Measurements from ENCODE around the gene PHF11.

PHF11 gene
- 41.5 to 101 (median 89.5) reads per million in 3 experiments for total RNA-seq

GRCh38 chr13:49495783-49496762 lies at the start of gene PHF11:
Gene PHF11, plus strand, starts transcription at chr13:49495953. Its CDS starts 49 bp downstream, at chr13:49496002.
- peak; percentile 86 for DNase-seq

- no peak for DNase-seq
Observed at GRCh38 chr13:49446473-49446872, 49.3 kb upstream of the PHF11 start.

GRCh38 chr13:49448753-49449152 lies 47.0 kb upstream of the PHF11 start:
- DNase-seq, result no peak

DNA sequence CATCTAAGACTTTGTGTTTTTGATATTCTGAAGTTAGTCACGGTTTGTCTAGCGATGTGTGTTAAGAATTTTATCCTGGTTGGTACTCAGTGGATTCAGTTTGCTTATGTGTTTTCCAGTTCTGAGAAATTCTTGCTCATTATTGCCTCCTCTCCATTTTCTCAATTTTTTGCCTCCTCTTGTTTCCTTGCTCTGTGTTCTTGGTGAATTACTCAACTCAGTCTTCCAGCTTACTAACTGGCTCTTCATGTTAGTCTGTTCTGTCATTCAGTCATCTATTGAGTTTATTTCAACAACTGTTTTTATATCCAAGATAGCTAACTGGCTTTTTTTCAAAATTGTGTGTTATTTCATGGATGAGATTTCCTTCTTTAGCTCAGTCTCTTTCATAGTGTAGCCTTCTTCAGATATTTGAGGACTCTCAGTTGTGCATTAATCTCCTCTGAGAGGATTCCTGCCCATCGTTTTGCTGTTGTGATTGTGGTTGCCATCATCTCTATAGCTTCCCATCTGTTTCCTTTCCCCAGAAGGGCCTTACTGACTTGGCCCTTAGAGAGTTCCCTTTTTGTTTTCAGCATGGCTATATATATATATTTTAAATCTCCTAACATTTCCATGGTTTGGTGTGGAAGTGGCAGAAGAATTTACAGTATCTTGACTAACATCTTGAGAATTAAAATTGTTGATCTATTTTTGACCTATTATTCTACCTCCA lies 45.5 kb upstream of the PHF11 start:
- no peak for DNase-seq

GRCh38 chr13:49452725-49453457 lies 42.9 kb upstream of the PHF11 start:
- no peak for DNase-seq

GRCh38 chr13:49453465-49453864 lies 42.3 kb upstream of the PHF11 start:
- DNase-seq, result no peak

GRCh38 chr13:49454388-49455006 lies 41.3 kb upstream of the PHF11 start:
- DNase-seq, result peak; percentile 34

DNA sequence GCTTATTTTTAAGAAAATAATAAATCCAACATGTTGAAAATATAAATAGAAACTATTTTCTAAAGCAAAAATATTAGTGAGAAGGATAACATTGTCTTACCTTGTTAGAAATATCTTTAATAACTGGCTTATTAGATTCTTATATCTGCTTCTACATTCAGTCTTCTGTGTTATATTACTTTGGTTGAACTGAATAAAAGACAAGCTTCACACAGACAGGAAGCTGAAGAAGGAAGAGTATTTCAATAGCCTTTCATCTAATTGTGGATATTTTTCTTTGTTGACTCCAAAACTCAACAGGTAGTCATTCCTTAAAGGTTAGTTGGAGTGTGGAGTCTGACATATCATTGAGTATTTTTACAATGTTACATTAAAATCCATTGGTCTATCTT lies 40.8 kb upstream of the PHF11 start:
- no peak for DNase-seq

DNA sequence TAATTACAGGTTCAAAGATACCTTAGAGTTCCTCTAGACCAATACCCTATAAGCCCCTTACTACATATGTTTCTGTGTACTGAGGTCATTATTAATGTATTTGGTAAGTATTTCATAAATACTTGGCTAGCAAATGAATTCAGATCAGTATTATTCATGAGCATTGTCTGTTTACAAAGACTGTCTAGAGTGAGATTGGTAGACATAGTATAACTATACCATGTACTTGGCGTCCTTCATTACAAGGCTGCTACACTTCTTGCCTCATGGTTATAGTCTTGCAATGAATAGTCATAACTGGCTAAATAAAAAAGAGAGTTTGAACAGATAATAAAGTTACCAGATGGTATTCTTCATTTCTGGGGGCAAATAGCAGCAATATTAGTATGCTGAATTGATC lies 39.6 kb upstream of the PHF11 start:
- no peak for DNase-seq

- no peak for DNase-seq
Observed at GRCh38 chr13:49457221-49457620, 38.5 kb upstream of the PHF11 start.

- no peak for DNase-seq
Observed at GRCh38 chr13:49459580-49459979, 36.2 kb upstream of the PHF11 start.

DNA sequence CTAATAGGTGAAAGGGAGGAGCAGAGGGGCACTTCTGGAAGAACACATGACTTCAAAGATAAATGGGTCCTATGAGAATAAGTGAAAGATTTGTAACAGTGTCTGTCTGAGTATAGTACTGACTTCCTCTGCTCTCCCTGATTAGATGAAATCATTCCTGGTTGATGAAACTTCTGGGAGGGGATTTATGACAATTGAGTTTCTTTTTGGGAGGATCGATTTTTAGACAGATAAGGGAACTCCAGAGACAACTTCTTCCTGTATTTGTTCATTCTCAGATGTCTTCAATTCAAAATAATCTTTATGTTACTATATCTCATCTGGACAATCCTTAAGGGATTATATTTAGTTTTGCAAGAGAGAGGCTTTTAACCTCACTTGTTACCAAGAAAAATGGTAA lies 31.7 kb upstream of the PHF11 start:
- DNase-seq, result no peak

DNA sequence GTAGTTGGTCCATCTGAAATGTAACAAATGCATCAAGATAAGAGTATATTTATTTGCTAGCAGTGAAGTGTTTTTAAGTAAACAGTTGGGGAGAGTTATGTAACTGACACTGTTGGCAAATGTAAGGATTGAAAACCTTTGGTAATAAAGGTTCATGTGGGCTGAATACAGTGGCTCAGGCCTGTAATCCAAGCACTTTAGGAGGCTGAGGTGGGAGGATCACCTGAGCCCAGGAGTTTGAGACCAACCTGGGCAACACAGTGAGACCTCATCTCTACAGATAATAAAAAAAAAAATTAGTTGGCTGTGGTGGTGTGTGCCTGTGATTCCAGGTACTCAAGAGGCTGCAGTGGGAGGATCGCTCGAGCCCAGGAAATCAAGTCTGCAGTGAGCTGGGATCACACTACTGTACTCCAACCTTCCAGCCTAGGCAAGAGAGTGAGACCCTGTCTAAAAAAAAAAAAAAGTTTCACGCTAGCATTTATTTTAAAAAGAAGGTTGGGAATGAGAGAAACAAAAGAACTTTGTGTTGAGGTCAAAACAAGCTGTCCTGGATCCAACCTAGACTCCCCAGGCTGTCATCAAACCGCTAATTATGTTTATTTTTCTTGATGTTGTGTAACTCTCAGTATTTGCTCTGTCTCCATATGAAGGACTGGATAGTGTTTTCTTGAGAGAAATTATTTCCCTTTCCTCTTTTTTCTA lies 31.0 kb upstream of the PHF11 start:
- no peak for DNase-seq

DNA sequence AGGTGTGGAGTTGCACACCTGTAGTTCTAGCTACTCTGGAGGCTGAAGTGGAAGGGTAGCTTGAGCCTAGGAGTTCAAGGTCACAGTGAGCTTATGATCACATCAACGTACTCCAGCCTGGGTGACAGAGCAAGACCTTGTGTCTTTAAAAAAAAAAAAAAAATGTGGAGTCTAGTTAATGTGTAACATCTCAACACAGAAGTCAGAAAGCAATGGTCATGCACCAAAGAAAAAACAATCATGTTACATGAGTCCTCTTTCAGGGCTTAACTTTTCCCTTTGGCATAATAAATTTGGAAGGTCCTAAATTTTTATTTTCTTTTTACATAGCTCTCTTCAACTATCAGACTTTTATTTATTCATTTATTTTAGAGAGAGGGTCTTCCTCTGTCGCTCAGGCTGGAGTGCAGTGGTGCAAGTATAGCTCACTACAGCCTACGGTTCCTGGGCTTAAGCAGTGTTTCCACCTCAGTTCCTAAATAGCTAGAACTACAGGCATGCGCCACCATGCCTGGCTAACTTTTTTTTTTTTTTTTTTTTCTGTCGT lies 29.4 kb upstream of the PHF11 start:
- no peak for DNase-seq

DNA sequence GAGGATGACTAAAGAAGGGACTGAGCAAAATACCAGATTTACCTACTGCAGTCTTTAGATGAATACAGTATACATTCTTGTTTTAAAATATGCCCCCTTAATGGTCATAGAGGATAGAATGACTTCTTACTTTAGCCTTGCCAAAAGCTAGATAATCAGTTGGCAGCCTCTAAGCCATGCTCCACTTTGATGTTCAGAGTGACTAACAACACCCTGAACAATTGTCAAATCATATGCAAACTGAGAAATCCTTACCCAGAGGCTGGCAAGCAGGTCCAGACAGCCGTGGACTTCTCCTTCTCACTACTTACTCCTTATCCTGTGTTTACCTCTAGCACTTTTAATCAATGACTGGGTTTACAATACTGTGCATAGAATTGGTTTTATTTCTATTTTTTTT lies 23.6 kb upstream of the PHF11 start:
- DNase-seq, result no peak

GRCh38 chr13:49476529-49476928 lies 19.2 kb upstream of the PHF11 start:
- no peak for DNase-seq

GRCh38 chr13:49481788-49482187 lies 14.0 kb upstream of the PHF11 start:
- DNase-seq, result no peak

DNA sequence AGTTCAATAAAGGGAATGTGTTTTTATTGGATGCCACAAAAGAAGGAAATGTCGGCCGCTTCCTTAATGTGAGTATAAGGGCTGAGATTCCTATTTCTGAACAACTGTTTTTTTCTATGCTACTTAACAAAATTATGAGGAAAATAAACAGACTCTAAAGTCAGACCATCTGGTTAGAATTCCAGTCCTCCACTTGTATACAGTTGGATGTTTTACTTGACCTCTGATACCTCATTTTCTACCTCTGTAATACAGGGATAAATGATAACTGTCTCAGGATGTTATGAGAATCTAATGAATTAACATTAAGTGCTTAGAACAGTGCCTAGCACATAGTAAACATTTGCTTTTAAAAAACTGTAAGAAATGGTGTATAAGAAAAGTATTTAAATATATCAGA lies 7.2 kb upstream of the PHF11 start:
- no peak for DNase-seq

- no peak for DNase-seq
Observed at GRCh38 chr13:49494645-49495044, 1.1 kb upstream of the PHF11 start.

DNA sequence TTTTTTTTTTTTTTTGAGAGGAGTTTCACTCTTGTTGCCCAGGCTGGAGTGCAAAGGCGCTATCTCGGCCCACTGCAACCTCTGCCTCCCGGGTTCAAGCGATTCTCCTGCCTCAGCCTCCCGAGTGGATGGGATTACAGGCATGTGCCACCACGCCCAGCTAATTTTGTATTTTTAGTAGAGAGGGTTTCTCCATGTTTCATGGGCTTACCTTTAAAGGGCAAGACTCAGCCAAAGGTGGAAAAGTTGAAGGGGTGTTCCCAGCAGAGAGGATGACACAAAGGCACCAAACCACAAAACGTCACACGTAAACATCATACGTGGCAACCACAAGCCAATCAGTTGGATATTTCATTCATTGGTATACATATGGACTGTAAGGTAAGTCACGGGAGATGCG lies 1.1 kb downstream of the PHF11 start:
- DNase-seq, result peak; percentile 75

DNA sequence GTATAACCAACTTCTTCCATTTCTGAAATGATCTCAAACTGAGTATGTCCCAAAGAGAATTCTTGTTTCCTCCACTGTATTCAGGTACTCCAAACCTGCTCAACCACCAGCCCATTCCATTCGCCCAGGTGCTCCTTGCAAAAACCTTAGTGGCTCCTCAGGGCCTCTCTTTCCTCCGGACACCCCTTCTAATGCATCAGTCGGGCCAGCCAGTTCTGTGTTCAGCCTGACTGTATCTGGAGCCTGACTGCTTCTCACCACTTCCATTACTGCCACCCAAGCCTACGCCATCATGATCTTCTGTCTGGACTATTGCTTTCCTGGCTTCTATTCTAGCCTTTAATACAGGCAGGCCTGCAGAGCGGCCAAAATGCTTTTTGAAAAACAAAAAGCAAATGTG lies 1.5 kb downstream of the PHF11 start:
- DNase-seq, result no peak

DNA sequence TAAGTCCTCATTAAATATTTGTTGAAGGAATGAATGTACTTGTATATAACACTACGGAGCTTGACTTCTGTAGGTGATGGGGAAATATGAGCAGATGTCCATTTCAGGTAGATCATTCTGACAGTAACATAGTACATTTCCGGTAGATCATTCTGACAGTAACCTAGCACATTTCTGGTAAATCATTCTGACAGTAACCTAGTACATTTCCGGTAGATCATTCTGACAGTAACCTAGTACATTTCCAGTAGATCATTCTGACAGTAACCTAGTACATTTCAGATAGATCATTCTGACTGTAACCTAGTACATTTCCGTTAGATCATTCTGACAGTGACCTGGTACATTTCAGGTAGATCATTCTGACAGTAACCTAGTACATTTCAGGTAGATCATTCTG lies 2.5 kb downstream of the PHF11 start:
- DNase-seq, result peak; percentile 22
